BJ (cell line): ENCODE measurements around the gene TMC3. TPM values are rescaled to one million over a fixed set of nuclear protein-coding genes. Genes with fewer than 3 reads are reported as not detected.

Experiments
- CTCF ChIA-PET: fragments of 350-600 bp; formaldehyde crosslinking; extraction: SDS; loops from one replicate; lab custom pipeline; 2021; ENCODE audit warnings: antibody characterized with exemption, inconsistent platforms; lab: Yijun Ruan, JAX
- POLR2A ChIA-PET: fragments of 300-600 bp; sonication (Branson Sonifier 250); formaldehyde crosslinking; extraction: SDS; loops from one replicate; lab custom pipeline; 2021; ENCODE audit warnings: antibody characterized with exemption; lab: Charles Lee
- DNase-seq: peaks from one replicate; pipeline ENCODE4 v3.0.0-alpha.2; 2011; ENCODE audit warnings: low read depth
- H3K27me3 ChIP-seq: 2 replicates; pipeline ENCODE4 v1.6.0; 2011; ENCODE audit warnings: low read length; ENCODE audit not compliant: control insufficient read depth, insufficient read depth
- H3K36me3 ChIP-seq: 2 replicates; pipeline ENCODE4 v1.5.1; 2011; ENCODE audit warnings: low read length; ENCODE audit not compliant: control insufficient read depth, insufficient read depth
- H3K4me3 ChIP-seq: 2 replicates; pipeline ENCODE4 v1.5.1; 2011; ENCODE audit warnings: low read depth, mild to moderate bottlenecking, control low read depth, low read length
- polyA plus RNA-seq: library from polyadenylated mRNA; depleted of rRNA; stranded (reverse); fragments of >200 nt; gene quantifications from 2 replicates; pipeline ENCODE4 v1.2.3, GENCODE V29; 2011
- TF ChIP-seq, protein P1 (sequence below): IDR thresholded peaks from 2 replicates; pipeline ENCODE4 v1.5.1; 2011; ENCODE audit warnings: low read depth, mild to moderate bottlenecking, control low read depth, inconsistent platforms, low read length, moderate library complexity; ENCODE audit not compliant: insufficient read depth

The TMC3 gene
- polyA plus RNA-seq, 1 experiment, result not detected

GRCh38 chr15:81372575-81372974, 1.4 kb downstream of the TMC3 start:
- H3K27me3 ChIP-seq, result 0 out of 2 replicates have a peak, but pooled peaks cover 3% of the 10 kb centered on the region
- POLR2A ChIA-PET, result no interaction called here
- TF ChIP-seq, protein P1, sequence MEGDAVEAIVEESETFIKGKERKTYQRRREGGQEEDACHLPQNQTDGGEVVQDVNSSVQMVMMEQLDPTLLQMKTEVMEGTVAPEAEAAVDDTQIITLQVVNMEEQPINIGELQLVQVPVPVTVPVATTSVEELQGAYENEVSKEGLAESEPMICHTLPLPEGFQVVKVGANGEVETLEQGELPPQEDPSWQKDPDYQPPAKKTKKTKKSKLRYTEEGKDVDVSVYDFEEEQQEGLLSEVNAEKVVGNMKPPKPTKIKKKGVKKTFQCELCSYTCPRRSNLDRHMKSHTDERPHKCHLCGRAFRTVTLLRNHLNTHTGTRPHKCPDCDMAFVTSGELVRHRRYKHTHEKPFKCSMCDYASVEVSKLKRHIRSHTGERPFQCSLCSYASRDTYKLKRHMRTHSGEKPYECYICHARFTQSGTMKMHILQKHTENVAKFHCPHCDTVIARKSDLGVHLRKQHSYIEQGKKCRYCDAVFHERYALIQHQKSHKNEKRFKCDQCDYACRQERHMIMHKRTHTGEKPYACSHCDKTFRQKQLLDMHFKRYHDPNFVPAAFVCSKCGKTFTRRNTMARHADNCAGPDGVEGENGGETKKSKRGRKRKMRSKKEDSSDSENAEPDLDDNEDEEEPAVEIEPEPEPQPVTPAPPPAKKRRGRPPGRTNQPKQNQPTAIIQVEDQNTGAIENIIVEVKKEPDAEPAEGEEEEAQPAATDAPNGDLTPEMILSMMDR, result no peak
- H3K4me3 ChIP-seq, result no peak overlapping the region
- no peak for DNase-seq
- CTCF ChIA-PET, result interaction anchor here (1.0 kb wide), 1 partner anchor 10 kb away, joined by 3 read pairs; no protein-coding TSS in a partner anchor
- H3K36me3 ChIP-seq, result no peaks in the 10 kb centered on the region

GRCh38 chr15:81363718-81364500, 10.1 kb downstream of the TMC3 start:
- CTCF ChIA-PET, result no interaction called here
- Histone ChIP-seq H3K27me3 (no peaks in the 10 kb centered on the region), H3K36me3 (no peaks in the 10 kb centered on the region), H3K4me3 (no peak overlapping the region)
- POLR2A ChIA-PET, result no interaction called here
- DNase-seq, result no peak
- TF ChIP-seq, protein P1, result no peak

GRCh38 chr15:81363276-81363675, 10.7 kb downstream of the TMC3 start:
- ChIA-PET POLR2A (no interaction called here), CTCF (interaction anchor here (1.2 kb wide), 1 partner anchor 9 kb away, joined by 3 read pairs; no protein-coding TSS in a partner anchor)
- no peak for DNase-seq
- Histone ChIP-seq H3K27me3 (peaks cover under 1% of the 10 kb centered on the region; the same call in 1 of the 2 replicates), H3K36me3 (no peaks in the 10 kb centered on the region), H3K4me3 (no peak overlapping the region)
- TF ChIP-seq, protein P1, result no peak

DNA sequence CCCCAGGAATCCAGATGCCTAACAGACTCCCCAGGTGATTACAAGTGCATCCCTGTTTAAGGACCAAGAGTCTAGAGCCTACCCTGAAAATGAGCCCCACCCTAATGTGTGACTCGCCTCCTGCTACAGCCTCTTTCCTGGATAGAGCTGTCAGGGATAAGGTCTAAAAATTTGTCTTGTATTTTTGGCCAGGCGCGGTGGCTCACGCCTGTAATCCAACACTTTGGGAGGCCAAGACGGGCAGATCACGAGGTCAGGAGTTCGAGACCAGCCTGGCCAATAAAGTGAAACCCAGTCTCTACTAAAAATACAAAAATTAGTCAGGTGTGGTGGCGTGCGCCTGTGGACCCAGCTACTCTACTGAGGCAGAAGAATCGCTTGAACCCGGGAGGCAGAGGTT, 11.2 kb downstream of the TMC3 start:
- Histone ChIP-seq H3K4me3 (no peak overlapping the region), H3K27me3 (peaks cover 1% of the 10 kb centered on the region; the same call in 1 of the 2 replicates), H3K36me3 (no peaks in the 10 kb centered on the region)
- TF ChIP-seq, protein P1, result no peak
- POLR2A ChIA-PET, result no interaction called here
- no peak for DNase-seq
- CTCF ChIA-PET, result interaction anchor here (1.2 kb wide), 1 partner anchor 9 kb away, joined by 3 read pairs; no protein-coding TSS in a partner anchor

DNA sequence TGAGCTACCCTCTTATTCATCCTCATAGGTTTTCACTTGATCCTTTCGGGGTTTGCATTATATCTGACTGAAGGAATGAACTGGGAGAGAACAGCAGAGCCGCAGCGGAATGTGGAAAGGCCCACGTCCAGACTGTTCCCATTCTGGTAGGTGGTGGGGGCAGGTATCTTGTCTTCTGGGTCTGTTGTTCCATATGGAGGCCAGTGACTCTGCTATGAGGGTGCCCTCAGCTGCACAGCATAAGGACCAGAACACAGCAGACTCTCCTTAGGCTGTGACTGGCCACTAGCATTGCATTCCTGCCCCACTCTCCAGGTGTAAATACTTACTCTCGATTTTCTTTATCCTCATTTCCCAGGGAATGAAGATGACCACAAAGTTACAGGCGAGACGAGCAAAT, 12.1 kb downstream of the TMC3 start:
- Histone ChIP-seq H3K36me3 (no peaks in the 10 kb centered on the region), H3K4me3 (no peak overlapping the region), H3K27me3 (peaks cover 1% of the 10 kb centered on the region; the same call in 1 of the 2 replicates)
- TF ChIP-seq, protein P1, result no peak
- no peak for DNase-seq
- POLR2A ChIA-PET, result no interaction called here
- CTCF ChIA-PET, result interaction anchor here (1.2 kb wide), 1 partner anchor 10 kb away, joined by 3 read pairs; no protein-coding TSS in a partner anchor
